HCT116 (cell line): ENCODE results near the gene AATF. TPM values are rescaled to one million over a fixed set of nuclear protein-coding genes. Genes with fewer than 3 reads are reported as not detected.

Experiments used
- ATAC-seq: fragments of 200-7000 bp; cut with Tn5 transposase; 2 replicates; pipeline ENCODE4 v1.9.1; 2020; ENCODE audit warnings: mild to moderate bottlenecking, moderate library complexity
- BruUV-seq: library from RNA; stranded (reverse); fragments of 400-500 nt; replicated peaks from 2 replicates; lab custom pipeline; 2021; lab: Mats Ljungman, UMichigan
- CTCF ChIA-PET: fragments of 300-600 bp; sonication (Branson Sonifier 250); formaldehyde crosslinking; loops from one replicate; lab custom pipeline; 2021; ENCODE audit warnings: antibody characterized with exemption; lab: Charles Lee
- POLR2A ChIA-PET: fragments of 300-600, 350-600 bp; sonication (Branson Sonifier 250); formaldehyde crosslinking; loops from one replicate; lab custom pipeline; 2021; ENCODE audit warnings: antibody characterized with exemption; lab: Charles Lee
- RAD21 ChIA-PET, 2 experiments: fragments of 300-600 bp; sonication (Branson Sonifier 250); formaldehyde crosslinking; loops; one replicate each; lab custom pipeline; 2023; ENCODE audit warnings: low total read pairs in 2 of 2; ENCODE audit not compliant: uncharacterized antibody in 2 of 2, unreplicated experiment in 2 of 2, low non-redundant PET in 1 of 2; lab: Charles Lee
- DNase-seq: peaks from one replicate; pipeline ENCODE4 v3.0.0-alpha.2; 2010; ENCODE audit warnings: low read depth, low spot score
- H2AFZ ChIP-seq: fragments of 200-600 bp; shearing (Covaris generic), sonication (generic); 2 replicates; pipeline ENCODE4 v1.6.1; 2017; ENCODE audit warnings: low read depth, mixed run types, mixed read lengths, antibody characterized with exemption, low read length; ENCODE audit not compliant: poor library complexity, severe bottlenecking
- H3K27ac ChIP-seq: 2 replicates; pipeline ENCODE4 v1.5.1; 2012; ENCODE audit warnings: low read depth, low read length
- H3K27me3 ChIP-seq: fragments of 200-600 bp; sonication (generic); 2 replicates; pipeline ENCODE4 v1.6.1; 2016; ENCODE audit warnings: mixed run types, low read length, mixed read lengths; ENCODE audit not compliant: insufficient read depth
- H3K36me3 ChIP-seq, 2 experiments: fragments of 200-500 bp in 1 of 2; fragments of 200-600 bp in 1 of 2; sonication (Bioruptor generic) in 1 of 2; sonication (generic) in 1 of 2; 2 replicates each; pipeline versions ENCODE4 v1.5.1 to v1.6.1; 2014 to 2016; ENCODE audit warnings: low read length in 2 of 2, inconsistent platforms in 1 of 2, mixed read lengths in 1 of 2, mixed run types in 1 of 2; ENCODE audit not compliant: insufficient read depth in 2 of 2, control insufficient read depth in 1 of 2
- H3K4me1 ChIP-seq, 2 experiments: fragments of 200-600 bp in 1 of 2; sonication (generic) in 1 of 2; 2 replicates each; pipeline versions ENCODE4 v1.5.1 to v1.6.1; 2012 to 2017; ENCODE audit warnings: low read length in 2 of 2, inconsistent platforms in 1 of 2, mild to moderate bottlenecking in 1 of 2, mixed read lengths in 1 of 2, mixed run types in 1 of 2, moderate library complexity in 1 of 2; ENCODE audit not compliant: insufficient read depth in 2 of 2, control insufficient read depth in 1 of 2
- H3K4me2 ChIP-seq: fragments of 200-600 bp; sonication (generic); 2 replicates; pipeline ENCODE4 v1.6.1; 2017; ENCODE audit warnings: mixed run types, low read length, mixed read lengths
- H3K4me3 ChIP-seq, 2 experiments: fragments of 200-600 bp in 1 of 2; sonication (generic) in 1 of 2; replicated peaks in 1 of 2; 2 replicates each; pipeline ENCODE4 v1.5.1; 2011 to 2016; ENCODE audit warnings: low read length in 2 of 2, control low read depth in 1 of 2, low read depth in 1 of 2, mild to moderate bottlenecking in 1 of 2, mixed read lengths in 1 of 2, mixed run types in 1 of 2
- H3K79me2 ChIP-seq: fragments of 200-600 bp; sonication (generic); 2 replicates; pipeline ENCODE4 v1.6.1; 2017; ENCODE audit warnings: mild to moderate bottlenecking, mixed run types, low read length, moderate library complexity, mixed read lengths; ENCODE audit not compliant: insufficient read depth
- H3K9ac ChIP-seq: fragments of 200-600 bp; sonication (generic); 2 replicates; pipeline ENCODE4 v1.6.1; 2016; ENCODE audit warnings: low read length, mixed read lengths
- H3K9me2 ChIP-seq: fragments of 200-600 bp; sonication (generic), shearing (Covaris generic); 2 replicates; pipeline ENCODE4 v1.6.1; 2017; ENCODE audit warnings: mixed run types, mild to moderate bottlenecking, moderate library complexity; ENCODE audit not compliant: insufficient read depth
- H3K9me3 ChIP-seq, 2 experiments: fragments of 200-500 bp in 1 of 2; fragments of 200-600 bp in 1 of 2; sonication (Bioruptor generic) in 1 of 2; sonication (generic) in 1 of 2; 2 replicates each; pipeline ENCODE4 v1.6.1; 2014 to 2017; ENCODE audit warnings: low read length in 2 of 2, mixed read lengths in 2 of 2, inconsistent platforms in 1 of 2, low read depth in 1 of 2, mild to moderate bottlenecking in 1 of 2, mixed run types in 1 of 2, moderate library complexity in 1 of 2; ENCODE audit not compliant: control insufficient read depth in 1 of 2, insufficient read depth in 1 of 2
- H4K20me1 ChIP-seq: fragments of 200-600 bp; sonication (generic), shearing (Covaris generic); 2 replicates; pipeline ENCODE4 v1.6.1; 2017; ENCODE audit warnings: mixed run types, mild to moderate bottlenecking, moderate library complexity; ENCODE audit not compliant: insufficient read depth
- CTCF ChIP-seq, 3 experiments: fragments of 200-600 bp in 1 of 3; sonication (generic) in 1 of 3; IDR thresholded peaks in 2 of 3; conservative IDR thresholded peaks in 1 of 3; 2 replicates each; pipeline ENCODE4 v1.5.1; 2012 to 2017; ENCODE audit warnings: low read depth in 2 of 3, low read length in 2 of 3, antibody characterized with exemption in 1 of 3, borderline replicate concordance in 1 of 3, control low read depth in 1 of 3, mild to moderate bottlenecking in 1 of 3, mixed read lengths in 1 of 3, mixed run types in 1 of 3, moderate library complexity in 1 of 3; ENCODE audit not compliant: insufficient read depth in 1 of 3
- EZH2 ChIP-seq: fragments of 200-600 bp; sonication (generic); IDR thresholded peaks from 2 replicates; pipeline ENCODE4 v1.6.1; 2017; ENCODE audit warnings: antibody characterized with exemption, mixed run types
- POLR2A ChIP-seq: IDR thresholded peaks from 2 replicates; pipeline ENCODE4 v1.7.0; 2011; ENCODE audit warnings: borderline replicate concordance; ENCODE audit not compliant: insufficient read depth, insufficient read length; ENCODE audit errors: extremely low read depth
- RAD21 ChIP-seq: IDR thresholded peaks from 2 replicates; pipeline ENCODE4 v1.6.1; 2012; ENCODE audit warnings: low read depth, mild to moderate bottlenecking
- REST ChIP-seq: IDR thresholded peaks from 2 replicates; pipeline ENCODE4 v1.6.1; 2012; ENCODE audit warnings: low read depth
- SIN3A ChIP-seq: IDR thresholded peaks from 2 replicates; pipeline ENCODE4 v1.6.1; 2012; ENCODE audit warnings: low read depth
- TCF7L2 ChIP-seq: IDR thresholded peaks from 2 replicates; pipeline ENCODE4 v1.7.0; 2011; ENCODE audit warnings: borderline replicate concordance, inconsistent platforms; ENCODE audit not compliant: insufficient read depth, insufficient read length; ENCODE audit errors: extremely low read depth
- ZBTB33 ChIP-seq: IDR thresholded peaks from 2 replicates; pipeline ENCODE4 v1.6.1; 2011; ENCODE audit warnings: mild to moderate bottlenecking, low read length, moderate library complexity; ENCODE audit not compliant: insufficient replicate concordance; ENCODE audit errors: extremely low read depth
- ZNF274 ChIP-seq: fragments of 200-500 bp; sonication (Bioruptor generic); IDR thresholded peaks from 2 replicates; pipeline ENCODE4 v1.6.1; 2014; ENCODE audit warnings: mild to moderate bottlenecking, low read depth, low read length, inconsistent platforms
- intact Hi-C: fragments of 100-400 bp; cut with micrococcal nuclease; formaldehyde crosslinking; loops from 2 replicates; pipeline ENCODE4 v1.10.0; 2022
- total RNA-seq: library from RNA; stranded (reverse); gene quantifications from one replicate; pipeline ENCODE4 v1.2.1, GENCODE V29; 2021; ENCODE audit not compliant: unreplicated experiment

Gene AATF
- total RNA-seq, 1 experiment from 2014 or later, result 105 TPM

DNA sequence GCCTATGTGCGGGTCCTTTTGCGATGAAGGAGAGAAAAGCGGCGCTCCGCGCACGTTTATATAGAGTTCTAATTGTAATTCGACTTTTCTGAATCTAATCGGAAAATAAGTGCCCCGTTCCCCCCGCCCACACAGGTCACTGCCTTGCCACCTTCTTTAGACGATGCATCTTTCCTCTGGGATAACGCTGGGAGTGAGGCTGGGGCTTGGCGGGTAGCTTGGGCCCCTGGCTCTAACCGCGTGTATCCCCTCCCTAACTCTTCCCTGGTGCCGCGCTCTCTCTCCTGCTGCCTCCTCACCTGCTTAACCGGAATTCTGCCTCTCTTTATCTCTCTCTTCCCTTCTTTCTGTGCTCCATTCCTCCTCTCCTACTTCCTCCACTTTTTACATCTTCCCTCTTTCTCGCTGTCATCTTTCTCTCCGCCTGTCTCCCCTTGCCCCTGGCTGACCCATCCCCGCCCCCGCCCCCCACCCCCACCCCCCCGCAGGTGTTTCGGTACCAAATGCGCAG lies 8.9 kb upstream of the AATF start (continued):
- TF ChIP-seq EZH2, result no peak

DNA sequence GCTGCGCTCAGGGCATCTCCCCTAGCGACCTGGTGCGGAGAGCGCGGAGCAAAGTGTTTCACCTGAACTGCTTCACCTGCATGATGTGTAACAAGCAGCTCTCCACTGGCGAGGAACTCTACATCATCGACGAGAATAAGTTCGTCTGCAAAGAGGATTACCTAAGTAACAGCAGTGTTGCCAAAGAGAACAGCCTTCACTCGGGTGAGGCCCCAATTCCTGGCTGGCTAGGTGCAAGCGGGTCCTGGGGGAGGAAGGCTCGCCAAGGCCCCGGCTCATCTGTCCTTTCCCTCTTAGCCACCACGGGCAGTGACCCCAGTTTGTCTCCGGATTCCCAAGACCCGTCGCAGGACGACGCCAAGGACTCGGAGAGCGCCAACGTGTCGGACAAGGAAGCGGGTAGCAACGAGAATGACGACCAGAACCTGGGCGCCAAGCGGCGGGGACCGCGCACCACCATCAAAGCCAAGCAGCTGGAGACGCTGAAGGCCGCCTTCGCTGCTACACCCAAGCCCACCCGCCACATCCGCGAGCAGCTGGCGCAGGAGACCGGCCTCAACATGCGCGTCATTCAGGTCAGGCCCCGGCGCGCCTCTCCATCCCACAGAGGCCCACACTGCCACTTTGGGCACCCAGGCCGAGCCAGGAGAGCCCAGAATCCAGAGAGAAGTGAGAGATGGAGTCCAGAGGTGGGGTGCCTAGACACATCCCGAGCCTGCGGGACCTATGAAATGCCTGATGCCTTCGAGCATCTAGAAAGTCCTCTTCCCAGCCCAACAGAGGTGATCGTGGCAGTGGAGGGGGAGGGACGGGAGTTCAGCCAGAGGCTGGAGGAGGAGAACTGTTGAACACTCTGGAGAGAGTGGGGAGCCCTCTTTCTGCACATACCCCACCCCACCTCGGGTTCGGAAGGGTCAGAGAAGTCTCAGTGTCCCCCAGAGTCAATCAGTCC lies 8.2 kb upstream of the AATF start:
- no peak overlapping the region for H3K4me2 ChIP-seq
- H3K4me1 ChIP-seq, result peaks cover 0 to 8% of the 10 kb centered on the region in 2 experiments; a peak in 1 of 4 replicates
- ATAC-seq (no peak), DNase-seq (no peak)
- H3K27ac ChIP-seq, result no peak overlapping the region
- H4K20me1 ChIP-seq, result no peaks in the 10 kb centered on the region
- ChIA-PET POLR2A (no interaction called here), RAD21 (no interaction called here), CTCF (no interaction called here)
- no peak overlapping the region for H2AFZ ChIP-seq
- H3K9ac ChIP-seq, result no peak overlapping the region
- H3K27me3 ChIP-seq, result no peaks in the 10 kb centered on the region
- intact Hi-C loops, result no loop called here
- H3K36me3 ChIP-seq, result no peaks in the 10 kb centered on the region
- TF ChIP-seq ZNF274 (no peak), RAD21 (no peak), POLR2A (no peak), REST (no peak), SIN3A (no peak), CTCF (IDR thresholded peaks at IDR 0.05 in 2 of 3, conservative IDR thresholded peaks at IDR 0.05 in 1 of 3; ENCODE audit: borderline replicate concordance in 1 of 3, insufficient read depth in 1 of 3, low read depth in 2 of 3, low read length in 2 of 3) (no peak), ZBTB33 (no peak), EZH2 (no peak), TCF7L2 (no peak)
- no peaks in the 10 kb centered on the region for H3K9me3 ChIP-seq
- BruUV-seq, result no TSS peak
- no peaks in the 10 kb centered on the region for H3K9me2 ChIP-seq
- no peak overlapping the region for H3K4me3 ChIP-seq
- H3K79me2 ChIP-seq, result no peaks in the 10 kb centered on the region
